GM12892 (cell line): ENCODE measurements around the gene IFNL3.

Experiments used
- POLR2A ChIP-seq: IDR thresholded peaks from 2 replicates; pipeline ENCODE4 v1.6.1; 2011; ENCODE audit warnings: low read depth, low read length, control low read depth
- POLR2AphosphoS5 ChIP-seq: IDR thresholded peaks from 2 replicates; pipeline ENCODE4 v1.6.1; 2011; ENCODE audit warnings: low read depth, low read length, control low read depth

DNA sequence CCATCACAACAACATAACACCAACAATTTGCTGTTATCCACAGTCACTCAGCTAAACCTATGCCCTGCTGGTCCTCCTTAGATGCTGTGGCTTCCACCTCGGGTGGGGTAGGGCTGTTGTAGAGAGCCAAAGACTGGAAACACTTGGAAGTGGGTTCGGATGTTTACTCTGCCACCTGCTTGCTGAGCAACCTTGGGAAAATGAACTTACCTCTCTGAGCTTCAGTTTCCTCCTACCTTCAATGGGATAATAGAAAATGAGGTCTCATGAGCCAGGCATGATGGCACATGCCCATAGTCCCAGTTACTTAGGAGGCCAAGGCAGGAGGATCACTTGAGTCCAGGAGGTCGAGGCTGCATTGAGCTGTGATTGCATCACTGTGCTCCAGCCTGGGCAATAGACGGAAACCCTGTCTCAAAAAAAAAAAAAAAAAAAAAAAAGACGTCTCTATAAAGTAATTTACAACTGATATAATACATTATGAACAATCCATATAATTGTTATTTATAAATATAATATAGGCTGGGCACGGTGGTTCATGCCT is 37.4 kb downstream of the IFNL3 start:
- TF ChIP-seq POLR2A: no peak
- no peak for TF ChIP-seq POLR2AphosphoS5
